ENCODE measurements around the gene EFHC1.

Gene EFHC1

GRCh38 chr6:52537001-52537753 lies 117.0 kb downstream of the EFHC1 start:
- H3K27me3 ChIP-seq (ENCODE audit: control insufficient read depth, insufficient read depth, low read length) = no peaks in the 10 kb centered on the region
- H3K36me3 ChIP-seq (ENCODE audit: insufficient read depth, low read length) = peaks cover 66% of the 10 kb centered on the region
- peak overlapping the region; percentile 83 for H3K9ac ChIP-seq (ENCODE audit: low read depth, low read length)
- H3K9me3 ChIP-seq (replicated peaks; ENCODE audit: low read length) = no peaks in the 10 kb centered on the region
- H3K4me1 ChIP-seq (ENCODE audit: control insufficient read depth, insufficient read depth, low read length) = peaks cover 89% of the 10 kb centered on the region
- peak overlapping the region; percentile 66 for H3K4me2 ChIP-seq (ENCODE audit: low read length)
- H3K4me3 ChIP-seq (ENCODE audit: low read length) = peak overlapping the region; percentile 25

DNA sequence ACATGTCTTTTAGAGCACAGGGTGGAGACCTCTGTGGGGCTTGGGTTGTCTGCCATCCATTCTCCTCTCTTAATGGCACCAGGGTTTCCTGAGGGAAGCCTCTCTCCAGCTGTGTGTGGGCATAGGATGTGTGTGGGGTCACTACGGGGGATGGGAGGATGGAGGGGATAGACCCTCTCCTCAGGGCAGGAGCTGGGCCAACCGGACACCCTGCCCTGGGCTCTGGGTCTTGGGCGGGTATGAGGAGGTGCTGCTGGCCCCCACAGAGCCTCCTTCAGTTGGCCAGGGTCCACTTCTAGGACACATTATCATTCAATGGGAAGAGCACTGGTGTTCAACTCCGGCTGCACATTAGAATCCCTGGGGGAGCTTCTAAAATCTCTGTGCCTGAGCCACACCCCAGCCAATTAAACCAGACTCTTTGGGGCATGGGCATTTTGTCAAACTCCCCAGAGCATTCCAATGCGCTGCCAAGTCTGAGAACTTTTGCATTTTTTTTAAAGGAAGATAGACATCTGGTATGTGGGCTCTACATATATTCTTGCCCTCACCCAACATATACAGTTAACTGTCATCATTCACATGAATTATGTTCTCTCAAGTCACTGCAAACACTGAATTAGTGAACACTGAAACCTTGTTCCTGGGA lies 118.2 kb downstream of the EFHC1 start:
- H3K9ac ChIP-seq (ENCODE audit: low read depth, low read length) = peak overlapping the region; percentile 83
- no peaks in the 10 kb centered on the region for H3K27me3 ChIP-seq (ENCODE audit: control insufficient read depth, insufficient read depth, low read length)
- peak overlapping the region; percentile 66 for H3K4me2 ChIP-seq (ENCODE audit: low read length)
- H3K9me3 ChIP-seq (replicated peaks; ENCODE audit: low read length) = no peaks in the 10 kb centered on the region
- H3K4me3 ChIP-seq (ENCODE audit: low read length) = peak overlapping the region; percentile 46
- peaks cover 65% of the 10 kb centered on the region for H3K36me3 ChIP-seq (ENCODE audit: insufficient read depth, low read length)
- peaks cover 88% of the 10 kb centered on the region for H3K4me1 ChIP-seq (ENCODE audit: control insufficient read depth, insufficient read depth, low read length)

- H3K4me3 ChIP-seq (ENCODE audit: low read length) = peak overlapping the region; percentile 46
- peak overlapping the region; percentile 83 for H3K9ac ChIP-seq (ENCODE audit: low read depth, low read length)
- peak overlapping the region; percentile 66 for H3K4me2 ChIP-seq (ENCODE audit: low read length)
- H3K9me3 ChIP-seq (replicated peaks; ENCODE audit: low read length) = no peaks in the 10 kb centered on the region
- H3K4me1 ChIP-seq (ENCODE audit: control insufficient read depth, insufficient read depth, low read length) = peaks cover 90% of the 10 kb centered on the region
- no peaks in the 10 kb centered on the region for H3K27me3 ChIP-seq (ENCODE audit: control insufficient read depth, insufficient read depth, low read length)
- H3K36me3 ChIP-seq (ENCODE audit: insufficient read depth, low read length) = peaks cover 61% of the 10 kb centered on the region
Measured at GRCh38 chr6:52538901-52539354, 118.8 kb downstream of the EFHC1 start.

DNA sequence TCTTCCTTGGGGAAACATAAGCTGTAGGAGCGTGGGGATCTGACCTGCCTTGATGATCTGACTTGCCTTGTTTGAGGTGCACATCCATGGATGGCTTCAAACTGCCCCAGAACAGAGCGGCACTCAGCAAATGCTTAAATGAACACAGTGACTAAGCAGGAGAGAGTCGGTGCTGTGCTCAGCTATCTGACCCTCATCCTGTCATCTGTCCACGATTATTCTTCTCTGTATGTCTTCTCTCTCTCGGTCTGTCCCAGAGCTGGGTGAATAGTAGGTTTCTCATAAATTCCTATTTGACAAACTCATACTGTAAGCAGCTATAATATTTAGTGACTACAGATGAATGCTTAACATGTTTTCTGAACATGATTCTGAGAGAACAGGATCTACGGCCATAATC lies 119.5 kb downstream of the EFHC1 start:
- Histone ChIP-seq H3K4me3 (ENCODE audit: low read length) (peak overlapping the region; percentile 46), H3K4me1 (ENCODE audit: control insufficient read depth, insufficient read depth, low read length) (peaks cover 96% of the 10 kb centered on the region), H3K4me2 (ENCODE audit: low read length) (peak overlapping the region; percentile 66), H3K9me3 (replicated peaks; ENCODE audit: low read length) (no peaks in the 10 kb centered on the region), H3K9ac (ENCODE audit: low read depth, low read length) (peak overlapping the region; percentile 83), H3K27me3 (ENCODE audit: control insufficient read depth, insufficient read depth, low read length) (no peaks in the 10 kb centered on the region), H3K36me3 (ENCODE audit: insufficient read depth, low read length) (peaks cover 56% of the 10 kb centered on the region)

- H3K9ac ChIP-seq (ENCODE audit: low read depth, low read length) = peak overlapping the region; percentile 83
- H3K27me3 ChIP-seq (ENCODE audit: control insufficient read depth, insufficient read depth, low read length) = no peaks in the 10 kb centered on the region
- H3K4me2 ChIP-seq (ENCODE audit: low read length) = peak overlapping the region; percentile 66
- no peaks in the 10 kb centered on the region for H3K9me3 ChIP-seq (replicated peaks; ENCODE audit: low read length)
- peaks cover 96% of the 10 kb centered on the region for H3K4me1 ChIP-seq (ENCODE audit: control insufficient read depth, insufficient read depth, low read length)
- H3K36me3 ChIP-seq (ENCODE audit: insufficient read depth, low read length) = peaks cover 55% of the 10 kb centered on the region
- H3K4me3 ChIP-seq (ENCODE audit: low read length) = peak overlapping the region; percentile 35
Measured at GRCh38 chr6:52540286-52540902, 120.3 kb downstream of the EFHC1 start.

- peaks cover 98% of the 10 kb centered on the region for H3K4me1 ChIP-seq (ENCODE audit: control insufficient read depth, insufficient read depth, low read length)
- no peaks in the 10 kb centered on the region for H3K9me3 ChIP-seq (replicated peaks; ENCODE audit: low read length)
- H3K4me2 ChIP-seq (ENCODE audit: low read length) = peak overlapping the region; percentile 66
- no peak overlapping the region for H3K4me3 ChIP-seq (ENCODE audit: low read length)
- no peaks in the 10 kb centered on the region for H3K27me3 ChIP-seq (ENCODE audit: control insufficient read depth, insufficient read depth, low read length)
- peaks cover 55% of the 10 kb centered on the region for H3K36me3 ChIP-seq (ENCODE audit: insufficient read depth, low read length)
- H3K9ac ChIP-seq (ENCODE audit: low read depth, low read length) = peak overlapping the region; percentile 83
Measured at GRCh38 chr6:52541135-52541534, 121.0 kb downstream of the EFHC1 start.

DNA sequence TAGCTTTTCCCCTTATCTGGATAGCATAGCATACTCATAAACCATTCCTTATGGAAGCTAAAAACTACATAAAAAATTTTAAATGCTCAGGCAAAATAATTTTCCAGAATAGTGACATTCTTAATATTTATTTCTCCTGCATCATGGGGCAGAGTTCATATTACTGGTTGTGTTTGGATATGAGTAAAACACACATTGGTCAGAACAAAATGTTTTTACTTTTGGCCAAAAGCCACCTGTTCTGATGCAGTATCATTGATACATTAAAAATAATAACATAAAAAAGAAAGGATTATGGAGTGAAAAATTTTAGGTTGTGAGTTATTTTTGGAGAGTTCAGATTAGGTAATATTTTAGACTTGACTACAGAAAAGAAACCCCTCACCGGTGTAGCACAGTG lies 123.1 kb downstream of the EFHC1 start:
- Histone ChIP-seq H3K4me3 (ENCODE audit: low read length) (peak overlapping the region; percentile 3), H3K9ac (ENCODE audit: low read depth, low read length) (peak overlapping the region; percentile 83), H3K4me1 (ENCODE audit: control insufficient read depth, insufficient read depth, low read length) (peaks cover 98% of the 10 kb centered on the region), H3K4me2 (ENCODE audit: low read length) (peak overlapping the region; percentile 61), H3K36me3 (ENCODE audit: insufficient read depth, low read length) (peaks cover 52% of the 10 kb centered on the region), H3K9me3 (replicated peaks; ENCODE audit: low read length) (no peaks in the 10 kb centered on the region), H3K27me3 (ENCODE audit: control insufficient read depth, insufficient read depth, low read length) (no peaks in the 10 kb centered on the region)

DNA sequence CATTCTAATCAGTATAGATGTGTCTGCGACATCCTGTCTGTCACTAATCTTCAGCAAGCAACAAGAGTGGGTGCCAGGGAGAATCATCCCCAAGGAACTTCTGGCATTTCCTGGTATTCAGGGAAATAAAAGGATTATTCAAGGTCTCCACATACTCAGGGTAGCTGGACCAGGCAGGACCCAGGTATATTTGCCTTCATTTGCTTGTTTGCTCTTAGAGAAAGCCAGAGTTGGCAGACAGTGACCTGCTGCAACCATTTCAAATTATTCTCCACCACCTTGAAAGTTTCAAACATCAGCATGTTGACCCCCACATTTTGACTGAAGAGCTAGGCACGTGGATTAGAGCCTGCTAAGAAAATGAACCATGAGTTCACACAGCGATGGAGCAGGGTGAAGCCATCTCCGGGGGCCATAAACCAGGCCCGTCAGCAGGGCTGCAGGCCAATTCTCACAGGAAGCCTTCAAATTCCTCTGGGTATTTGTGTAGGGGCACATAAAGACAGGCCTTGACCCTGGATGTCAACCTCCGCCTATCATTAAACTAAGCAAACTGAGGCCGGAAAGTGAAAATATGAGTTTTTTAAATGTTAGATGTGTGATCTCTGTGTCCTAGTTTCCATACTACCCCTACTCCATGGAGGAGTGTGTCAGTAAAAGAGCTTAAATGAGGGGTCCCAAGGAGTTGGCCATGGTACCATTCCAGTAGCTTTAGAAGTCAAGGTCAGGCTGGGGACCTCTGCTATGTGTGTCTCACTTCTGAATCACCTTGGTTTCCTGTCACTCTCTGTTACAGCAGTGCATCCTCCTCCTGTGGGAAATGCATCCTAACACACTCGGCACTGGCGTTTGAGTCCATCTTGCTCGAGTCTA lies 123.8 kb downstream of the EFHC1 start:
- H3K27me3 ChIP-seq (ENCODE audit: control insufficient read depth, insufficient read depth, low read length) = no peaks in the 10 kb centered on the region
- peaks cover 98% of the 10 kb centered on the region for H3K4me1 ChIP-seq (ENCODE audit: control insufficient read depth, insufficient read depth, low read length)
- H3K36me3 ChIP-seq (ENCODE audit: insufficient read depth, low read length) = peaks cover 58% of the 10 kb centered on the region
- no peaks in the 10 kb centered on the region for H3K9me3 ChIP-seq (replicated peaks; ENCODE audit: low read length)
- peak overlapping the region; percentile 12 for H3K4me3 ChIP-seq (ENCODE audit: low read length)
- H3K4me2 ChIP-seq (ENCODE audit: low read length) = peak overlapping the region; percentile 61
- peak overlapping the region; percentile 83 for H3K9ac ChIP-seq (ENCODE audit: low read depth, low read length)

DNA sequence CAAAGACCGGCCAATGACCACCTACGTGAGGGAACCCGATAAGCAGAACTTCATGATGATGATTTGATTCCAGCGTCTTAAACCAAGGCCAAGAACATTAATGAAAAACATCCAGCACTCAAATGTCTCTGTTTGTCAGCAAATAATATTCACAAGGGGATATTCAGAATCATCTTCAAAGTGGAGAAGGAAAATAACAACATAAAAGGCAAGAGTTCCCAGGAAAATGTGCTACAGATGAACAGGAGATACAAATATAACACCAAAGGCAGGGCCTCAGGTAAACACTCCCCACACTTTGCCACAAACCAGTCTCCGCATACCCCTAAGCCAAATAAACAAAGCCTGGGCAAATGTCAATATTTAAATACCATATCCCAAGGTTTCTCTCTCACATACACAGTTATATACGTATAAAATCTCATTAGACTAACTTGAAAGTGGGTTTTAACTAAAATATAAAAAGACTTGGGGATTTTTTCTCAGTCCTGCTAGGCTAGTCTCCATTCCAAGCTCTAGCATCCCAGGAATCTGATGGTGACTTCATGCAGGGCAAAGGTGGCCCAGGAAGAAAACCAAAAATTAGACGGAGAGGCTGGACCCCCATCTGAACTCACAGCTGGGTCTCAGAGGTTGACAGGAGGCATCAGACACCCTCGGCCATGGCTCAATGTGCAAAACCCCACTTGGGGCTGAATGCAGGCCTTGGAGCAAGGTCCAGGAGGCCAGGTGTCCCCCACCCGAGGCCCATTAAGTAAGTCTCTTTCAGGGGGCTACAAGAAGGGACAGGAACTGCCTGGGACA lies 124.7 kb downstream of the EFHC1 start:
- H3K9ac ChIP-seq (ENCODE audit: low read depth, low read length) = peak overlapping the region; percentile 83
- H3K4me1 ChIP-seq (ENCODE audit: control insufficient read depth, insufficient read depth, low read length) = peaks cover 98% of the 10 kb centered on the region
- H3K36me3 ChIP-seq (ENCODE audit: insufficient read depth, low read length) = peaks cover 66% of the 10 kb centered on the region
- H3K4me2 ChIP-seq (ENCODE audit: low read length) = peak overlapping the region; percentile 61
- no peaks in the 10 kb centered on the region for H3K27me3 ChIP-seq (ENCODE audit: control insufficient read depth, insufficient read depth, low read length)
- H3K4me3 ChIP-seq (ENCODE audit: low read length) = peak overlapping the region; percentile 12
- no peaks in the 10 kb centered on the region for H3K9me3 ChIP-seq (replicated peaks; ENCODE audit: low read length)

DNA sequence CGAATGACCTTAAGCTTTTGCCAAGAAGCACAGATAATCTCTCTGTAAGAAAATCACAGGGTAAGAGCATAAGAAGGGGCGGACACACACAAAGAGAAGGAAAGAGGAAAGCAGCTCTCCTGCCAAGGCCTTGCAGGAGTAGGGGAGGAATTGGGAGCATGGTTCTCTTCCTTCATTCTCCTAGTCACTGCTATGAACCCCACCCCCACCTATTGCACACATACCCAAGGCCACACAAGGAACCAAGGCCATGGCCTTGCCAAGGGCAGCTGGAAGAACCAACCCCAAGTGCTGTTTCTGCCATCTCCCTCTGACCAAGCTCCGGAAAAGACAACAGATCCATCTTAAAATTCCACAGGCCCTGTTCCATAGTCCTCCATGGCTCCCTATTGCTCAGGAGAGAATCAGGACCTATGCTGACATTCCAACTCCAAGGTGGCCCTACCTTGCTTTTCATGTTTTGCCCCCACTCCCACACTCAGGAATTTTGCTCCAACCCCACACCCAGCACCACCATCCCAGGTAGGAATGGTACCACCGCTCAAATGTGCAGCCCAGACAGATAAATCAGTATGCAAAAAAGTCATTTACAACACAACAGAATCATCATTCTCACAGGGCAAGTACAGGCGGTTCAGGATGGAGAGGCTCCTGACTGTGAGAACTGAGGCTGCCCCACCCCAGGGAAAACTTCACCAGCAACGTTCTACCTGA lies 125.4 kb downstream of the EFHC1 start:
- H3K9ac ChIP-seq (ENCODE audit: low read depth, low read length) = peak overlapping the region; percentile 83
- H3K4me3 ChIP-seq (ENCODE audit: low read length) = no peak overlapping the region
- no peaks in the 10 kb centered on the region for H3K9me3 ChIP-seq (replicated peaks; ENCODE audit: low read length)
- peak overlapping the region; percentile 61 for H3K4me2 ChIP-seq (ENCODE audit: low read length)
- H3K4me1 ChIP-seq (ENCODE audit: control insufficient read depth, insufficient read depth, low read length) = peaks cover 98% of the 10 kb centered on the region
- no peaks in the 10 kb centered on the region for H3K27me3 ChIP-seq (ENCODE audit: control insufficient read depth, insufficient read depth, low read length)
- H3K36me3 ChIP-seq (ENCODE audit: insufficient read depth, low read length) = peaks cover 70% of the 10 kb centered on the region

Measured in skeletal muscle satellite cell (primary cell).